Psoas muscle (tissue), 8 donors: ENCODE data around the gene VAV2. TPM values are rescaled to one million over a fixed set of nuclear protein-coding genes. Genes with fewer than 3 reads are reported as not detected.

Source experiments
- ATAC-seq, 4 donors: fragments of 200-7000 bp; cut with Tn5 transposase; one replicate each; pipeline ENCODE4 v1.9.1; 2020; ENCODE audit warnings: moderate library complexity in 3 of 4, mild to moderate bottlenecking in 2 of 4
- DNase-seq, 2 donors: peaks; one replicate each; pipeline ENCODE4 v3.0.0-alpha.2; 2020
- H3K27ac ChIP-seq: fragments of 200-600 bp; one replicate; pipeline ENCODE4 v1.8.0; 2022
- H3K27me3 ChIP-seq, 3 donors: fragments of 200-600 bp in 1 of 3; one replicate each; pipeline versions ENCODE4 v1.6.1 to v1.8.0; 2013 to 2022; ENCODE audit warnings: low read length in 2 of 3, mild to moderate bottlenecking in 2 of 3, moderate library complexity in 1 of 3; ENCODE audit not compliant: insufficient read depth in 3 of 3
- H3K36me3 ChIP-seq, 2 donors: fragments of 200-600 bp in 1 of 2; one replicate each; pipeline versions ENCODE4 v1.6.1 to v1.8.0; 2013 to 2022; ENCODE audit warnings: low read depth in 1 of 2, mild to moderate bottlenecking in 1 of 2, moderate library complexity in 1 of 2; ENCODE audit not compliant: insufficient read depth in 1 of 2
- H3K4me1 ChIP-seq: fragments of 200-600 bp; one replicate; pipeline ENCODE4 v1.8.0; 2022
- H3K4me3 ChIP-seq: fragments of 200-600 bp; one replicate; pipeline ENCODE4 v1.8.0; 2022; ENCODE audit warnings: mild to moderate bottlenecking
- H3K9me3 ChIP-seq: fragments of 200-600 bp; one replicate; pipeline ENCODE4 v1.8.0; 2022
- CTCF ChIP-seq: fragments of 200-600 bp; IDR thresholded peaks from one replicate; pipeline ENCODE4 v1.8.0; 2022; ENCODE audit warnings: antibody characterized with exemption
- WGBS, 3 donors: extraction: QIAGEN DNeasy Blood & Tissue Kit; methylation state at CpG; one replicate each; pipeline versions ENCODE4 v1.1.6 to v1.1.7; 2013; 5-methylcytosine and 5-hydroxymethylcytosine counted together
- intact Hi-C, 2 donors: fragments of 100-400 bp; cut with DNase I; formaldehyde crosslinking; loops; one replicate each; pipeline versions ENCODE4 v1.11.0 to v1.14.2; 2022
- polyA plus RNA-seq, 3 donors: library from polyadenylated mRNA; stranded (reverse); fragments of 200-250 nt; gene quantifications; one replicate each; pipeline ENCODE4 v1.2.3, GENCODE V29; 2013
- total RNA-seq, 4 donors: library from RNA; stranded (reverse); fragmentation: NEBNext Ultra II Directional in 2 of 4; extraction: Animal tissue kit (Norgen Biotek cat#: 25700) in 2 of 4; gene quantifications; one replicate each; pipeline versions ENCODE4 v1.2.1 to v1.2.4, GENCODE V29; 2021 to 2023
- donor health status: healthy with polysubstance abuse.
- donor health status: DM: no; HTN: no; CAD: no; lungs with moderate emphysema.
- donor health status: Bipolar disorder and iron deficiency.
- donor health status: healthy.
- donor health status: DM: yes; HTN: yes; CAD: no.
- donor health status: DM: no; HTN: no; CAD: no.
- donor health status: DM: no; HTN: no; CAD: no.
- donor health status: DM: yes; HTN: yes; CAD: no.

VAV2 gene
- total and polyA plus RNA-seq, 7 donors, result 0.70 to 2.9 (median 1.4) TPM

DNA sequence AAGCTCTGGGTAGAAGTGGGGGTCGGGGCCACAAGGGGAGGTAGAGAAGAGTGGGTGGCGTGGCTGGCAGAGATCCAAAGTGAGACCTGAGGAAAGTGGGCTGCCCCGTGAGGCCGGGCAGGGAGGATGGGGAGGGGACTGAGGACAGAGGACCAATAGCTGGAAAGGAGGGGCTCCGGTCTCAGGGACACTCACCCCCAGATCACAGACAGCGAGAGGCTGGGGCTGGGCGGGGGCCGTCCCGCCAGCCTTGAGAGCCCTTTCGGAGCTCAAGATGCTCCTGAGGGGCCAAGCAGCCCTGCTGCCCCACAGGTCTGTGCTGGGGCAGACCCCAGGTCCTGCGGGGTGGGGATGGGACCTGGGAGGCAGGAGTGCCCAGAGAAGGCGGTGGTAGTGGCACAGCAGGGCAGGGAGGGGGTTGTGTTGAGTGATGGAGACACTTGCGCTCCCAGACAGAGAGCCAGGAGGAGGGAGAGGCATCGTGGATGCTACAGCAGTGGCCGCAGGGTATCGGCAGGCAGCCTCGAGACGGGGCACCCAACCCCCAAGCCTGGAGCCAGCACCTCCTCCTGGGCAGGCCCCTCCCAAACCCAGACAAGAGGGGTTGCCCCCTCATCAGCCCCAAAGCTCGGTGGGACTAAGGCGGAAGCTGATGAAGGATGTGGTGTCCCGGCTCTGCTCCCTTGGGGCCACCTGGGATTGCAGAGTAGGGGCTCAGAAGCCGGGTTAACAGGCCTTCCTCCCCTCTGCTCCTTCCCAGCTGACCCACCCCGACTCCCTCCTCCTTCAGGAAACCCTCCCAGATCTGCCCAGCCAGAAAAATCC is 257.3 kb downstream of the VAV2 start:
- no peak for ATAC-seq
- Histone ChIP-seq H3K9me3 (no peaks in the 10 kb centered on the region), H3K4me1 (no peaks in the 10 kb centered on the region), H3K27me3 (peaks cover 0 to 4% (median 0%) of the 10 kb centered on the region in 3 donors), H3K27ac (no peak overlapping the region), H3K4me3 (no peak overlapping the region), H3K36me3 (no peaks in the 10 kb centered on the region)
- no peak for TF ChIP-seq CTCF
- DNase-seq, result no peak
- intact Hi-C loops, result no loop called here
- 76 to 83% (median 78%) methylated on average over 19 to 23 of the region's 23 CpGs for WGBS, 3 donors

DNA sequence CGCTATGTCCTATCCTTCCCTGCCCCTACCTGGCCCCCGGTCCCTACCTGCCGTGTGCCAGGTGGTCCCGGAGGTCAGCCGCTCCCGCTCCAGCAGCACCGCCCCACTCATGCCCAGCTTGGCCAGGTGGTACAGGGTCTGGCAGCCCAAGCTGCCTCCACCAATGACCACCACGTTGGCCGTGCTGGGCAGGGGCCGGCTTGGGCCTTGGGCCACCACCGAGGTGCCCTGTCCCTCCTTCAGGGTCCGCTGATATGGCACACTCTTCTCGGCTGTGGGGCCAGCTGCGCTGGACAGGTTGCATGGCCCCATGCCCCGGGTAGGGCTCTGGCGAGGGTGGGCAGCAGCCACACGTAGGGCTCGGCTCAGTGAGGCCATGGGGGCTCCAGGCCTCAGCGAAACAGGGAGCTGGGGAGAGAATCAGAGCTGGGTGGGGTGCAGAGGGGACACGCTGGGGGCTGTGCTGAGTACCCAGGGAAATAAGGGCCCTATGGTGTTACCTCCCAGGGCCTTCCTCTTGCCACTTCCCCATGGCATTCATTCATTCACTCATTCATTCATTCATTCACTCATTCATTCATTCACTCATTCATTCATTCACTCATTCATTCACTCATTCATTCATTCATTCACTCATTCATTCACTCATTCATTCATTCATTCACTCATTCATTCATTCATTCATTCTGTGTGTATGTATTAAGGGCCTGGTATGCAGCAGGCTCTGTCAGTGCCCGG is 258.2 kb downstream of the VAV2 start:
- WGBS, 3 donors, result 75 to 83% (median 79%) methylated on average over 21 of the region's 21 CpGs
- H3K9me3 ChIP-seq, result no peaks in the 10 kb centered on the region
- no peak for DNase-seq
- H3K4me1 ChIP-seq, result no peaks in the 10 kb centered on the region
- ATAC-seq, result no peak
- H3K27ac ChIP-seq, result no peak overlapping the region
- no peak for TF ChIP-seq CTCF
- intact Hi-C loops, result no loop called here
- no peak overlapping the region for H3K4me3 ChIP-seq
- H3K36me3 ChIP-seq, result no peaks in the 10 kb centered on the region
- H3K27me3 ChIP-seq, result peaks cover 0 to 4% (median 0%) of the 10 kb centered on the region in 3 donors

DNA sequence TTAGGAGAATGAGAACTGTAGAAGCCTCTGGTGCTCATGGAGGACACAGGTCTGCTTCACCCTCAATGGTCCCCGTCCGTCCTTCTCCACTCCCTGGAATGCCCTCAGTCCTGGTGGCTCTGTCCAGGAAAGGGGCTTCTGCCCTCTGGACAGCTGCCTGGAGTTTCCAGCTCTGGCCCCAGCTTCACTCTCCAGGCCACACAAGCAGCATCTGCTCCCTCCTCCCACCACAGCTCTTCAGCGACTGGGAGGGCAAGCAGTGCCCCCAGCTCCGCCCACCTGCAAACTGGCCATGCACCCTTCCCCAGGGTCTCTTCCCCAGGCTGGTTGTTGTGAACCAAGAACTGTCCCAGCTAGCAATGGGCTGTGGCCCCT is 258.7 kb downstream of the VAV2 start:
- Histone ChIP-seq H3K27me3 (peaks cover 0 to 5% (median 0%) of the 10 kb centered on the region in 3 donors), H3K27ac (no peak overlapping the region), H3K36me3 (no peaks in the 10 kb centered on the region), H3K4me3 (no peak overlapping the region), H3K9me3 (no peaks in the 10 kb centered on the region), H3K4me1 (no peaks in the 10 kb centered on the region)
- intact Hi-C loops, result no loop called here
- WGBS, 3 donors, result 86 to 89% (median 89%) methylated on average over 4 of the region's 4 CpGs
- DNase-seq, result no peak
- no peak for ATAC-seq
- no peak for TF ChIP-seq CTCF

DNA sequence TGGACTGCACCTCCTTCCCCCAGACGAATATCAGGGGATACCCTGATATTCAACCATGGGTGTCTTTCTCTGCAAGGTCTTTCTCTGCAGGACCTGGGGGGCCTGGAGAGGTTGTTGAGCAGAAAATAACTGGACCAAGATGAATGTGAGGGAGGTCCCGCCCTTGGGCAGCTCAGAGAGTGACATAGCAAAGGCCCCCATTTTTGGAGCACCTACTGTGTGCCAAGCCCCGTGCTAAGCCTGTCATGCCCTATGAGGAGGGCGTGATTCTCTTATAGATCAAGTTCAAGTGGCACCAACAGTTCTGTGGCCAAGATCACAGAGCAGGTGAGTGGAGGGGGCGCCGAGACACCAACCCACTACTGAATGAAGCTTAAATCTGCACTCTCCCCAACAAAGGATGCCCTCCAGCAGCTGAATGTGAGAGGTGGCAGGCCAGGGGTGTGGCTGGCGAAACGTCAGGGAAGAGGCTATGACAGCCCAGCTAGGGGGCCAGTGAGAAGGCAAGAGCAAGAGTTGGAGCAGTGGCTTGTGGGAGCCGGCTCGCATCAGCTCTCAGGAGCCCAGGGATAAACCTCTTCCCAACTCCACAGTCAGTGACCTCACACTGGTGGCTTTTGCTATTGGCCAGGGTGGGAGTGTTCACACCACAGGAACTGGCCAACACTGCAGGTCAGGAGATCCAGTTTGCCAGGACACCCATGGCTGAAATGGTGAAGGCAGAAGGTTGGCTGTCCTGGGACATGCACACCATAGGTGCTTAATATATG is 259.3 kb downstream of the VAV2 start:
- Histone ChIP-seq H3K9me3 (no peaks in the 10 kb centered on the region), H3K27me3 (peaks cover 0 to 7% (median 0%) of the 10 kb centered on the region in 3 donors), H3K4me3 (no peak overlapping the region), H3K27ac (no peak overlapping the region), H3K36me3 (no peaks in the 10 kb centered on the region), H3K4me1 (no peaks in the 10 kb centered on the region)
- TF ChIP-seq CTCF, result no peak
- intact Hi-C loops, result no loop called here
- ATAC-seq (no peak), DNase-seq (no peak)
- 75 to 81% (median 78%) methylated on average over 10 of the region's 10 CpGs for WGBS, 3 donors
